T-helper 2 cell (primary cell): ENCODE data around the gene GNAQ.
A peak's percentile ranks its signal among the peaks of the same experiment; 100 is the strongest.

ENCODE experiments used
- DNase-seq, 5 experiments: peaks; one replicate each; pipeline versions ENCODE4 v3.0.0 to v3.0.0-alpha.2; 2012 to 2022

GNAQ gene

GRCh38 chr9:77969083-77969482 is 62.5 kb downstream of the GNAQ start:
- DNase-seq: no peak

- DNase-seq: no peak
These were observed 63.1 kb downstream of the GNAQ start for GRCh38 chr9:77968506-77968905.

GRCh38 chr9:77966718-77967117 is 64.9 kb downstream of the GNAQ start:
- DNase-seq: no peak

GRCh38 chr9:77965445-77966123 is 66.0 kb downstream of the GNAQ start:
- DNase-seq: no peak

GRCh38 chr9:77964258-77964657 is 67.4 kb downstream of the GNAQ start:
- DNase-seq: no peak

- no peak for DNase-seq
These were observed 70.1 kb downstream of the GNAQ start for GRCh38 chr9:77961541-77961940.

- DNase-seq: no peak
These were observed 71.1 kb downstream of the GNAQ start for GRCh38 chr9:77960356-77961153.

- DNase-seq: no peak
These were observed 71.8 kb downstream of the GNAQ start for GRCh38 chr9:77959803-77960202.

- peak in 1 of 5 experiments; percentile 69 for DNase-seq
These were observed 74.0 kb downstream of the GNAQ start for GRCh38 chr9:77957652-77958051.

- no peak for DNase-seq
These were observed 75.1 kb downstream of the GNAQ start for GRCh38 chr9:77956555-77956954.

GRCh38 chr9:77954666-77955015 is 77.0 kb downstream of the GNAQ start:
- DNase-seq: no peak

- DNase-seq: no peak
These were observed 77.5 kb downstream of the GNAQ start for GRCh38 chr9:77954013-77954665.

- no peak for DNase-seq
These were observed 78.0 kb downstream of the GNAQ start for GRCh38 chr9:77953590-77953989.

- DNase-seq: no peak
These were observed 78.8 kb downstream of the GNAQ start for GRCh38 chr9:77952635-77953328.

GRCh38 chr9:77951369-77951768 is 80.2 kb downstream of the GNAQ start:
- DNase-seq: no peak

GRCh38 chr9:77949751-77950436 is 81.7 kb downstream of the GNAQ start:
- DNase-seq: no peak

GRCh38 chr9:77947651-77948050 is 84.0 kb downstream of the GNAQ start:
- no peak for DNase-seq

GRCh38 chr9:77946969-77947620 is 84.5 kb downstream of the GNAQ start:
- DNase-seq: no peak

GRCh38 chr9:77946296-77946695 is 85.3 kb downstream of the GNAQ start:
- no peak for DNase-seq

- DNase-seq: no peak
These were observed 85.8 kb downstream of the GNAQ start for GRCh38 chr9:77945798-77946197.

- DNase-seq: peak in 2 of 5 experiments; percentile 4 to 8
These were observed 86.9 kb downstream of the GNAQ start for GRCh38 chr9:77944556-77945243.
